ENCODE results near the gene SLC6A13. TPM values are rescaled to one million over a fixed set of nuclear protein-coding genes. Genes with fewer than 3 reads are reported as not detected.

SLC6A13 gene
- total RNA-seq (2022; extraction: Qiagen RNA extraction; ENCODE audit: low read depth), result 0.08 to 0.84 TPM (median 0.19 TPM) in 5 replicates

DNA sequence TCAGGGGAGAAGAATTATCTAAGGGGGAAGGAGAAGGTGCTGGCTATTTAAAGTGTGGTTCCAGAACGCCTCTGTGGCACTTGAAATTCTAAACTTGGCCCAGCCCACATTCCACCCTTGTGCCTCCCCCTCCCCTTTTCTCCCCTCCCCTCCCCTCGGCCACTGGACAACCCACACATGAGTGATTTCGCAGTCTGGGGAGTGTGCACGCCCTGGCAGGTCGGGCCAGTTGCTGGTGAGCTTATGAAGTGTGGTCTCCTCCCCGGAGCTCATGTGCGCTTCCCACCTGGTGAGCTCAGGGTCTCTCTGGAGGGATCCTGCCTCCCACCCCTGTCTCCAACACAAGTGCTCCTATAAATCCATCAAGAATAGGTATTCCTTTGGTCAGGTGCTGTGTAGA, at the start of gene SLC6A13:
Gene SLC6A13, minus strand, starts transcription at position 20 of the 400 bp plus-strand sequence. CDS start 2,784 bp downstream, outside the sequence.

DNA sequence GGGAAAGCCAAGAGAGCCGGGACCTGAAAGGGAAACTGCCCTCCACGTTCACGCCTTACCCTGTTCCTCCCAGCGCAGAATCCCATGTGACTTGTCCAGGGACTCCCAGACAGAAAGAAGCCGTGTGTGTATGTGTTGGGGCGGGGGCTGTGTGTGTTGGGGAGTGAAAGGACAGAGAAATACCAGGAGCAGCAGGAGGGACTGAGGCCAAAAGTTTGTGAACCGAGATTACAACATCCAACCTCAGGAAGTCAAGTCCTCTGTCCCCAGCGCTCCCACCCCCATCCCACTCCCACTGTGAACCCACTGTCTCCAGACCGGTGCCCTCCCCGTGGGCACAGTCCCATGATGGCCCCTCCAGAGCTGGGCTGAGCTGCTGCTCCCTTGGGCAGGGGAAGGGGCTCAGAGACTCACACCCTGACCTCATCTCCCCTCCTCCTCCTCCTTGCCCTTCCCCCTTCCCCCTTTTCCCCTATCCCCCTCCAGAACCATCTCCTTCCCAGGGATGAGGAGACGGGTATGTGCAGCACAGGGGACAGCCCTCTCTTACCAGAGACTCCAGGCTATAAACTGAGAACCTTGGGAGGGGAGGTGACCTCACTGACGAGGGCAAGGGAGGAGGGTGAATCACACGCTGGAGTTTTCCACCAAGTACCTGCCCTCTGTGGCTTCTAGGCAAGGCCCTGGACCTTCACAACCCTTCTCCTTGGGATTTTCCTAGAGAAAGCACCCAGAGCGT, 48.5 kb downstream of the SLC6A13 start, which contains the start of gene SLC6A12:
Gene SLC6A12, minus strand, starts transcription at position 155 of the 739 bp plus-strand sequence. CDS start 4,171 bp downstream, outside the sequence.

Other genes with a start within 250 kb of the SLC6A13 start
- not detected in 5 replicates for gene IQSEC3, start 196.1 kb downstream of the SLC6A13 start, total RNA-seq (2022; extraction: Qiagen RNA extraction; ENCODE audit: low read depth)
- 0.50 to 1.5 TPM (median 0.55 TPM) in 5 replicates for gene SLC6A12, start 48.7 kb downstream of the SLC6A13 start, total RNA-seq (2022; extraction: Qiagen RNA extraction; ENCODE audit: low read depth)
- 16.5 to 25.4 TPM (median 22.7 TPM) in 5 replicates for gene KDM5A, start 126.5 kb upstream of the SLC6A13 start, total RNA-seq (2022; extraction: Qiagen RNA extraction; ENCODE audit: low read depth)
- 12.9 to 15.3 TPM (median 13.1 TPM) in 5 replicates for gene CCDC77, start 138.8 kb upstream of the SLC6A13 start, total RNA-seq (2022; extraction: Qiagen RNA extraction; ENCODE audit: low read depth)
- gene B4GALNT3, start 197.1 kb upstream of the SLC6A13 start, total RNA-seq (2022; extraction: Qiagen RNA extraction; ENCODE audit: low read depth), result 0.34 to 1.0 TPM (median 0.69 TPM) in 5 replicates